Astrocyte of the spinal cord (primary cell): ENCODE data around the gene IGLL5.

Experiments used
- DNase-seq: peaks from one replicate; pipeline ENCODE4 v3.0.0; 2011; ENCODE audit warnings: low read depth, low spot score
- H3K4me3 ChIP-seq: 2 replicates; pipeline ENCODE4 v1.5.1; 2011; ENCODE audit warnings: low read depth, mild to moderate bottlenecking, low read length, moderate library complexity
- in situ Hi-C: cut with HindIII; loops from 2 replicates; pipeline ENCODE4 v1.10.0; 2017; ENCODE audit warnings: low sequenced_read_pairs
- TF ChIP-seq, protein P1 (sequence below): IDR thresholded peaks from 2 replicates; pipeline ENCODE4 v1.5.1; 2012; ENCODE audit warnings: low read depth, mild to moderate bottlenecking, low read length, inconsistent platforms

Gene IGLL5

DNA sequence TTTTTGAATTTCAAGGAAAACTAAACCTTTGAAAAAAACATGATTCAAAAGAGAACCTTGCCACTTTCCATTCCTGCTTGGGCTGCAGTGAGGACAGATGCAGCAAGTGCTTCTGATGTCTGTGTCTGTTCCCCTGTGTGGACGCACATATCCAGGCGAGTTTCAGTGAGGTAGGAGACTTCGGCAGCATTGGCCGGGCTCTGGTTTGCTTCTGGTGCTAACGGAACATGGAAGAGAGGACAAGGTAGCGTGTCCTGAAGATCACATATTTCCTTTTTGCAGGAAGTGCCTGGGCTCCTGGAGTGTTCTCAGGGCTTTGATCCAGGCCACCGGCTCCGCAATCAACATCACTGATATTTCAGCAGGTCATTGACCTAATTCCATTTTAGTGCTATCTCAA, 33.1 kb upstream of the IGLL5 start:
- no peak overlapping the region for H3K4me3 ChIP-seq
- in situ Hi-C loops = no loop called here
- DNase-seq = no peak
- TF ChIP-seq, protein P1, sequence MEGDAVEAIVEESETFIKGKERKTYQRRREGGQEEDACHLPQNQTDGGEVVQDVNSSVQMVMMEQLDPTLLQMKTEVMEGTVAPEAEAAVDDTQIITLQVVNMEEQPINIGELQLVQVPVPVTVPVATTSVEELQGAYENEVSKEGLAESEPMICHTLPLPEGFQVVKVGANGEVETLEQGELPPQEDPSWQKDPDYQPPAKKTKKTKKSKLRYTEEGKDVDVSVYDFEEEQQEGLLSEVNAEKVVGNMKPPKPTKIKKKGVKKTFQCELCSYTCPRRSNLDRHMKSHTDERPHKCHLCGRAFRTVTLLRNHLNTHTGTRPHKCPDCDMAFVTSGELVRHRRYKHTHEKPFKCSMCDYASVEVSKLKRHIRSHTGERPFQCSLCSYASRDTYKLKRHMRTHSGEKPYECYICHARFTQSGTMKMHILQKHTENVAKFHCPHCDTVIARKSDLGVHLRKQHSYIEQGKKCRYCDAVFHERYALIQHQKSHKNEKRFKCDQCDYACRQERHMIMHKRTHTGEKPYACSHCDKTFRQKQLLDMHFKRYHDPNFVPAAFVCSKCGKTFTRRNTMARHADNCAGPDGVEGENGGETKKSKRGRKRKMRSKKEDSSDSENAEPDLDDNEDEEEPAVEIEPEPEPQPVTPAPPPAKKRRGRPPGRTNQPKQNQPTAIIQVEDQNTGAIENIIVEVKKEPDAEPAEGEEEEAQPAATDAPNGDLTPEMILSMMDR = no peak

DNA sequence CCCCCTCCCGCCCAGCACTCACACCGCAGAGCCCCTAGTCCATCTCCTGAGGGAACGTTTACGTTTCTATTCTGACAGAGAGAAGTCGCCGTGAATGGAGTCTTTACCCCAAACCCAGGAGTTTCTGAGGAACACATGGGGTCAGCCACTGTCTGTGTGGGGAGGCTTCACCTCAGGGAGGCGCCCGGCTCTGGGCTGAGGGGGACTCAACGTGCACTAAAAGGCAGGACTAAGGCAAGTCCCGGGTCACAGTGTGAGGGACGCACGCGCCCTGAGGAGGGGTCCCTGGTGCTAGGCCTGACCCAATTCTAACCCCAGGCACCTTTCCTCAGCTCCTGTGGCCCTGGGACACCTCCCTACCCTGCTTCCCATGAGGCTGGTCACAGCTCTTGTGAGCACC, 32.5 kb upstream of the IGLL5 start:
- TF ChIP-seq, protein P1 = no peak
- in situ Hi-C loops = no loop called here
- DNase-seq = no peak
- H3K4me3 ChIP-seq = no peak overlapping the region

DNA sequence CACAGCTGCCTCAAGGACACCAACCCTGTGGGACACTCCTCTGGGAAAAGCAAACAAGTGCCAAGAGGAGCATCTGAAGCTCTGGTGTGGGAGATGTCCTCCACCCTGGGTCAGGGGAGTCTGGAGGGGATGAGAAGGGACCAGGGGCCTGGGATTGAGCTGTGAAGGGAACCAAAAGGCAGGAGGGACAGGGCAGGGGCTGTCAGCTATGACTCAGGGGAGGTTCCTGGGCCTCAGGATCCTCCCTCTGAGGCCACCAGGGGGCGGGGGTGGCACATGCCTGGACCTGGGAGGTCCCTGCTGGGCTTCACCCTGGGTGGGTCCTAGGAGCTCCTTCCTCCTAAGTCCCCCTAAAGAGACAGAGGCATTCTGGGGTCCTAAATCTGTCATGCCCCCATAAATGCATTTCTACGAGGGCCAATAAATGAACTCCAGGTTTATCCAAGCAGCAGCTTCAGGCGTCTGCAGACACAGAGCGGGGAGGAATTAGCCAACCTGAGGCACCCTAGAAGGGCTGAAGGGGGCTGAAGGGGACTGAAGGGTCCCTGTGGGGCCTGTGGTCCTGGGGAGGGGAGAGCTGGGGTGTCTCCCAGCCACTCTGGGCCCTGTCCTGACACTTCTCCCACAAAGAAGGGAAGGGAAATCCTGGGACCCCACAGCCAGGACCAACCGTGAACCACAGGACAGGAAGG, 31.9 kb upstream of the IGLL5 start:
- H3K4me3 ChIP-seq = no peak overlapping the region
- in situ Hi-C loops = no loop called here
- TF ChIP-seq, protein P1 = peak; percentile 47
- no peak for DNase-seq

DNA sequence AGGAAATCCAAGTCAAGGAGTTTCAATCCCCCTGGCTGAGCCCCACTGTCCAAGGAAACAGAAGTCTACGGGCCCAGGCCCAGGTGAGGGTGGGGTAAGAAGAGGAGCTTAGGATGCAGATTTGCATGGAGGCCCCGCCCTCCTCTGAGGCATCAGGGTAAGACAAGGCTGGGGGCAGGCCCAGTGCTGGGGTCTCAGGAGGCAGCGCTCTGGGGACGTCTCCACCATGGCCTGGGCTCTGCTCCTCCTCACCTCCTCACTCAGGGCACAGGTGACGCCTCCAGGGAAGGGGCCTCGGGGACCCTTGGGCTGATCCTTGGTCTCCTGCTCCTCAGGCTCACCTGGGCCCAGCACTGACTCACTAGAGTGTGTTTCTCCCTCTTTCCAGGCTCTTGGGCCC, 31.3 kb upstream of the IGLL5 start:
- TF ChIP-seq, protein P1 = no peak
- DNase-seq = no peak
- H3K4me3 ChIP-seq = no peak overlapping the region
- in situ Hi-C loops = no loop called here

DNA sequence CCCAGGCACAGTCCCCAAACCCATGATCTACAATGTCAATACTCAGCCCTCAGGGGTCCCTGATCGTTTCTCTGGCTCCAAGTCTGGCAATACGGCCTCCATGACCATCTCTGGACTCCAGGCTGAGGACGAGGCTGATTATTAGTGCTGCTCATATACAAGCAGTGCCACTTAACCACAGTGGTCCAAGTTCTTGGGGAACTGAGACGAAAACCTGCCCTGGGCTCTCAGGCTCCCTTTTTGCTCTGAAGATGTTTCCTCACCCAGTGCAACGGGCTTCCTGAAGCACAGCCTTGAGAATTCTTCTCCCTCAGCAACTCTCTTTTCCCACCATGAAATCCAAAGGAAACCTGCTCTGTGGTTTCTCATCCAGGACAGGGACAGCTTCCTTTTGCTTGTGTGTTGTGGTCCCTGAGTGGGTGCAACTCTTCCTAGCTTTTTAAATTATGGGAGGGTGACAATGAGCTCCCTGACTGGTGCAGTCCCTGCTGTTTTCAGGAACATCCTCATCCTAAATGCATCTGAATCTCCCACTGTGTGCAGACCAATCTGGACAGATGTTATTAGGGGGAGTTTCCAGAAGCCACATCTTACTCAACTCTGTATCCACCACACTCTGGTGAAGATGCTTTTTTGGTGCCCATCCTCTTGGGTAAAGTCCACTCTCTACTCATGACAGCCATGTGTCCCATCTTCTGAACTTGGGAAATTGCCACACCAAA, 30.6 kb upstream of the IGLL5 start:
- in situ Hi-C loops = no loop called here
- TF ChIP-seq, protein P1 = no peak
- DNase-seq = no peak
- H3K4me3 ChIP-seq = no peak overlapping the region

DNA sequence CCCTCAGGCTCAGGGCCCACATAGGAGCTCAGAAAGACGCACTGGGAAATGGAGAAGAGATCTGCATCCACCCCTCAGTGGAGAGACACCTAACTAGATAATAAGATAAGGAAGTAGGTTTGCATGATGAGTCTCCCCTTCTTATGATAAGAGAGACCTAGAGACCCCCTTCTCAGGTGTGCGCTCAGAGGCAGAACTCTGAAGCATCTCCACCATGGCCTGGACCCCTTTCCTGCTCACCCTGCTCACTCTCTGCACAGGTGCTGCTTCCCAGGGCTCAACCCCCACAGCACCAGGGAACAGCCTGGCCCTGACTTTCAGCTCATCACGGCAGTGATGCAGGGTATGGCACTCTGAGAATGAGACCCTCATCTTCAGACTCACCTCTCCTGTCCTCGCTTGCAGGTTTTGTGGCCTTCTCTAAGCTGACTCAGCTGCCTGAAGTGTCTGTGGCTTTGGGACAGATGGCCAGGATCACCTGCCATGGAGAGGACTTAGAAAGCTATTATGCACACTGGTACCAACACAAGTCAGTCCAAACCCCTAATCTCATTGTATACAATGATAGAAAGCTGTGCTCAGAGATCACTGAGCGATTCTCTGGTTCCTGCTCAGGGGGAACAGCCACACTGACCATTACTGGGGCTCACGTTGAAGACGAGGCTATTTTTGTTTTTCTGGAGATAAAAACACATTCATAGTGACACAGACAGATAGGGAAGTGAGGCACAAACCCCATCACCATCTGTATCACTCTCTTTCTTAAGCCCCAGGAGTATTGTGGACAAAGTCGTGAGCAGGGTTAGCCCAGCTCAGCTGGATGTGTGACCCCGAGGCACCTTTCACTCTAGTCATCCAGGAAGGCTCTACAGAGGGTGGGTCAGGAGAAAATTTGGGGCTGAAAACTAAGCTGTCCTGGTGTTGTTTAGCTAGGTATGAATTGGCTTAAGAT, 29.7 kb upstream of the IGLL5 start:
- H3K4me3 ChIP-seq = no peak overlapping the region
- TF ChIP-seq, protein P1 = no peak
- no peak for DNase-seq
- in situ Hi-C loops = no loop called here
